ENCODE results near the gene PTPN1.
"Not testable (repeated sequence)": the region's sequence is repeated elsewhere in the genome, so short reads cannot be mapped to it uniquely, and the experiment has no call there.

Gene PTPN1

DNA sequence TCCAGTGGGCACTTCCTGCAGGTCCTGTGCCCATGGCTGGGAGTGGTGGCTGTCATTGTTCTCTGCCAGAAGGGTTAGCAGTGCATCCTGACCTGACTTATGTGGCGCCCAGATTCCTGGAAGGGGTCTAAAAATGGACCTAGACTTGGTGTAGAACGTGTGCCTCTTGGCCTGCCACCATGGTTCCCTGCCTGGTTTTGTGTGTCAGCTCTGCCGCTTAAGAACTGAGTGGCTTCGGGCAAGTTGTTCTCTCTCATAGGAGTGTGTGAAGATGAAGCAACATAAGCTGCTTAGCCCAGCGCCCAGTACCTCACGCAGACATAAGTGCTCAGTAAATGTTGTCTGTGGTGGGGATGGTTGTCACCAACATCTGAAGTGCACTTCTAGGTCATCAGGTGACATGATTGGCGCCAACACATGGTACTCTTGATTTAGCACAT is 52.1 kb downstream of the PTPN1 start:
- no peak overlapping the region for H3K4me3 ChIP-seq (ENCODE audit: low read depth, low read length)
- no peak for DNase-seq (ENCODE audit: low read depth)
- TF ChIP-seq, protein P1, sequence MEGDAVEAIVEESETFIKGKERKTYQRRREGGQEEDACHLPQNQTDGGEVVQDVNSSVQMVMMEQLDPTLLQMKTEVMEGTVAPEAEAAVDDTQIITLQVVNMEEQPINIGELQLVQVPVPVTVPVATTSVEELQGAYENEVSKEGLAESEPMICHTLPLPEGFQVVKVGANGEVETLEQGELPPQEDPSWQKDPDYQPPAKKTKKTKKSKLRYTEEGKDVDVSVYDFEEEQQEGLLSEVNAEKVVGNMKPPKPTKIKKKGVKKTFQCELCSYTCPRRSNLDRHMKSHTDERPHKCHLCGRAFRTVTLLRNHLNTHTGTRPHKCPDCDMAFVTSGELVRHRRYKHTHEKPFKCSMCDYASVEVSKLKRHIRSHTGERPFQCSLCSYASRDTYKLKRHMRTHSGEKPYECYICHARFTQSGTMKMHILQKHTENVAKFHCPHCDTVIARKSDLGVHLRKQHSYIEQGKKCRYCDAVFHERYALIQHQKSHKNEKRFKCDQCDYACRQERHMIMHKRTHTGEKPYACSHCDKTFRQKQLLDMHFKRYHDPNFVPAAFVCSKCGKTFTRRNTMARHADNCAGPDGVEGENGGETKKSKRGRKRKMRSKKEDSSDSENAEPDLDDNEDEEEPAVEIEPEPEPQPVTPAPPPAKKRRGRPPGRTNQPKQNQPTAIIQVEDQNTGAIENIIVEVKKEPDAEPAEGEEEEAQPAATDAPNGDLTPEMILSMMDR (conservative IDR thresholded peaks at IDR 0.05; ENCODE audit: low read depth, low read length): no peak

DNA sequence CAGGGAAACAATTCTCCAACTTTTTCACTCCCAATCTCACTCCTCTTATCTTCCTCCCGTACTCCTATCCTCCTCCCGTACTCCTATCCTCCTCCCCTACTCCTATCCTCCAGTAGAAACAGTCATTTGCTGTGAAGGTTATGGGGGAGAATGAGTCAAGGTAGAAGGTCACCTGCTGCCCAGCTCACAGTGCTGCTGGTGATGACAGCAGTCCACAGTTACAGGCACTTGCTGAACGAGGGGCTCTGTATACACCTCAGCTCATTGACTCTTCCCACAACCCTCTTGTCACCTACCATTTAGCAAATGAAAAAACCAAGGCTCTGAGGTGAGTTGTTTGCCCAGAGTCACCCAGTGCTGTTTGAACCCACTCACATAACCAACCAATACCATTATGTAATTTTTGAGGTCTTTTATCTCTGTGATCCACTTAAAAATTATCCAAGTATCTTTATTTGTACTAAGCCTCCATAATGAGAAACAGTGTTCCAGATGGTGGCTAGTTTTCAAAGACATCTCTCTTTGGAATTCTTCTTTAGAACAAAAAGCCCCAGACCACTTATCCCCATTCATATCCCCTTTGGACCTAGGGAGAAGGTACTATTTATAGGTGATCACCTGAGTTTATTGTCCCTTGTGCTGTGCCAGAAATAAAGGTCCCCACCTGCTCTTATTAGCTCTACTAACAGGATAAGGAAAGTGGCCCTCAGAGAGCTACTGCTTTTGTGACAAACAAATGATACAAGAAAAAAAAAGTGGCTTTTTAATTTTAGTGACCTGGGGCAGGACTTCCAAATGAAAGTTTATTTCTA is 53.2 kb downstream of the PTPN1 start:
- TF ChIP-seq, protein P1 (conservative IDR thresholded peaks at IDR 0.05; ENCODE audit: low read depth, low read length): no peak
- no peak for DNase-seq (ENCODE audit: low read depth)
- no peak overlapping the region for H3K4me3 ChIP-seq (ENCODE audit: low read depth, low read length)

DNA sequence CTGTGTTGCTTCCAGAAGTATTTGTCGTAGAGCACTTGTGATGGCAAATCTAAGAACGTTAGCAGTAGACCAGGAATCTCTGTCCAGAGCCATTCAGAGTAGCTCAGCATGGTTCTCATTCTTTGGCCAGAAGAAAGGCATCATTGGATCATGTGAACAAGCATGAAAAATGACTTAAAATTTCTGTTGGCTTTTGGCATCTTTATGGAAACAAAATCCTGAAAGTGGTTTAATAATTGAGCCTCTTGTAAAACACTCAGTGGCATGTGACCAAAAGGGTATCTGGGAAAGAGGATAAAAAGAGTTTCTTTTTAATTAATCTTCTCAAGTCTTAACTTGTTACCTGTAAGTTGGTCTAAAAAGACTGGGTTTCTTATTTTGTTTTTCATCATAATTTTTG is 55.2 kb downstream of the PTPN1 start:
- H3K4me3 ChIP-seq (ENCODE audit: low read depth, low read length): no peak overlapping the region
- TF ChIP-seq, protein P1 (conservative IDR thresholded peaks at IDR 0.05; ENCODE audit: low read depth, low read length): no peak
- DNase-seq (ENCODE audit: low read depth): no peak

DNA sequence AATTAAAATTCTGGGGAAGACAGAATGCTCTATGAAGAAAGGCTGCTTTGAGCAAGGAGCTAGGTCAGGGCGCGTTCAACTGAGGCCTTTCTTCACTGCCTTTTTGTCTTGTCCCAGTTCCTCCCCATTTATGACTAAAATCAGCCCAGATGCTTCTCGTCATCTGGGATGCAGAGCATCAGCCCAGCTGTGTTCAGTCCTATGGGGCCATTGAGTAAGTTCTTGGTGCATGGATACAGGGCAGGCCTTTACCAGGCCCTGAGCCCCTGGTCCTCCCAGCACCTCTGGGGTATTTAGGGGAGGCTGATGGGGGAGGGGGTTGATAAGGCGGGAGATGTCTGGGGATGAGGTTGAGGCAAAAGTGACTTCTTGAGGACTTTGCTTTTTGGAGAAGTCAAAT is 55.7 kb downstream of the PTPN1 start:
- no peak overlapping the region for H3K4me3 ChIP-seq (ENCODE audit: low read depth, low read length)
- TF ChIP-seq, protein P1 (conservative IDR thresholded peaks at IDR 0.05; ENCODE audit: low read depth, low read length): no peak
- no peak for DNase-seq (ENCODE audit: low read depth)

DNA sequence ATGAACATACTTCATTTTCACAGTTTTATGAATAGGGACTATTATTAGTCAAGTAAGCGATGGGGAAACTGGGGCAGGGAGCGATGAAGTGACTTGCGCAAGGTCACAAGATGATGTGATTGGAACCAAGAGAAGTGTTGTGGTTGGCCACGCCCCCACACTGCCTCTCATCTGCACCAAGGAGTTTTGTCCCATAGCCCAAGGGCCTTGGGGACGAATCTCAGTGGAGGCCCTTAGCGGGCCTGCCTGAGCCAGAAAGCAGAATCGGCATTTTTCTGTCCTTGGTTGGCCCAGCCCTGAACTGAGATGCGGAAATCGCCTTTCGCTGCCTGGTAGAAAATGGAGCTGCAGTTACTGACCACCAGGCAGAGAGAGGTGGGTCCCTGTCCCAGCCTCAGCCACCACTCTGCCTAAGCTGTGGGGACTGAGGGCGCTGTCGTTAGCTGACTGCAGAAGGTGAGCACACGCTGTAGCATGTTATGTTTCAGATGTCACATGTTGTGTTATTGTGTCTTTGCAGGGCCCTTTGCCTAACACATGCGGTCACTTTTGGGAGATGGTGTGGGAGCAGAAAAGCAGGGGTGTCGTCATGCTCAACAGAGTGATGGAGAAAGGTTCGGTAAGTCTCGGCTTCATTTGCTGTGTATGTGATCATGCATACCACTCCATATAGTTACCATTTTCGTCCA is 57.8 kb downstream of the PTPN1 start:
- no peak for DNase-seq (ENCODE audit: low read depth)
- TF ChIP-seq, protein P1 (conservative IDR thresholded peaks at IDR 0.05; ENCODE audit: low read depth, low read length): no peak
- H3K4me3 ChIP-seq (ENCODE audit: low read depth, low read length): no peak overlapping the region

DNA sequence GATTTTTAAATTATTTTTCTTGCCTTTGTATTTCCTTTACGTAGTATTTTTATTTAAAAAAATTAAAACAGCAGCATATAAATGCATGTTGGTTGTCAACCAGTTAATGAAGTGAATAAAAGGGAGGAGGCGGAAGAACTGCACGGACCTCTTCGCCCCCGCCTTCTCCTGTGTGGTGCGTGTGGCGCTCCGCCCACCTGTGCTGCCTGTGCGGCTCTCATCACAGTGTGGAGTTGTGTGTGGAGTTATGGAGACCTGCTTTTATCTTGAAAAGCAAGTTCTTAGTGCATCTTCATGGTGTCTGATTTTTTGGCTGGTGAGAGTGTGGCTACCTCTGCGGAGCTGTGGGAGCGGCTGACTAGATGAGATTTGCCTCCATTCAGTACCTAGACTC is 58.4 kb downstream of the PTPN1 start:
- no peak for DNase-seq (ENCODE audit: low read depth)
- H3K4me3 ChIP-seq (ENCODE audit: low read depth, low read length): no peak overlapping the region
- TF ChIP-seq, protein P1 (conservative IDR thresholded peaks at IDR 0.05; ENCODE audit: low read depth, low read length): no peak

DNA sequence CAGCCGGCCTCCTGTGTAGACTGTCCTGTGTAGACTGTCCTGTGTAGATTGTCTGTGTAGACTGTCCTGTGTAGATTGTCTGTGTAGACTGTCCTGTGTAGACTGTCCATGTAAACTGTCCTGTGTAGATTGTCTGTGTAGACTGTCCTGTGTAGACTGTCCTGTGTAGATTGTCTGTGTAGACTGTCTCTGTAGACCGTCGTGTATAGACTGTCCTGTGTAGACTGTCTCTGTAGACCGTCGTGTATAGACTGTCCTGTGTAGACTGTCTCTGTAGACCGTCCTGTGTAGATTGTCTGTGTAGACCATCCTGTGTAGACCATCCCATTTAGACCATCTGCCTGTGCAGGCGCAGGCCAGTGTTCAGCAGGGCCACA is 59.3 kb downstream of the PTPN1 start:
- DNase-seq (ENCODE audit: low read depth); H3K4me3 ChIP-seq (ENCODE audit: low read depth, low read length): not testable (repeated sequence)

All from choroid plexus epithelial cell (primary cell).